ENCODE measurements around the gene D2HGDH.
"Not testable (repeated sequence)": the region's sequence is repeated elsewhere in the genome, so short reads cannot be mapped to it uniquely, and the experiment has no call there.

The D2HGDH gene

DNA sequence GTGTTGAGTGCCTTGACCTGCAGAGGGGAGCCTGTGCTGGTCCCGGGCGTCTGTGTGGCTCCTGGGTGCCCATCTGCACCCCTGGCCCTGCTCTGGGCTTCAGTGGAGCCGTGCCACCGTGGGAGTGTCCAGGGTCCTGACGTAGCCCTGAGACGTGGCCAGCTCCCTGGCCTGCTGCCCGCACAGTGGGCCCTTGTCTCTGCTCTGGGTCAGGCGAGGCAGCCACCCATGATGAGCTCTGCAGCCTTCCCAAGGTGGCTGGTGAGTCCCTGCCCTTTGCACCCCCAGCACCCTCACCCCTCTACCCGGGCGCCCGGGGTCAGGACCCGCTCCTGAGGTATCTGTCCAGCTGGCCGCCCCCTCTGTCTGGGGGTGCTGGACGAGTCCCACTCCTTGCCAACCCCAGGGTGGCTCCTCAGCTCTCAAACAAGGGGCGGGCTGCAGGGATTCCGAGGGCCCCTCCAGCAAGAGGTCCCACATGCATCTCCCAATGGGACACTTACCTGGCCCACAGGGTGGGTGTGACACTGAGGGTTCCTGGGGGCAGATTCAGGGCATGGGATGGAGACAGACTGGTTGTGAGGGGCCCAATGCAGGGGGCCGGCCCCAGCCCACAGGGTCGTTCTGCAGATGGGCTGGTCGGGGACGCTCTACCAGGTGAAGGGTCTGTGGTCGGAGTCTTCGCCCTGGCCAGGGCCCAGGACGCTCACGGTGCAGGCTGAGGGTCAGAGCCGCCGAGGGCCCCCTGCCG, 76.9 kb downstream of the D2HGDH start:
- DNase-seq, result no peak

DNA sequence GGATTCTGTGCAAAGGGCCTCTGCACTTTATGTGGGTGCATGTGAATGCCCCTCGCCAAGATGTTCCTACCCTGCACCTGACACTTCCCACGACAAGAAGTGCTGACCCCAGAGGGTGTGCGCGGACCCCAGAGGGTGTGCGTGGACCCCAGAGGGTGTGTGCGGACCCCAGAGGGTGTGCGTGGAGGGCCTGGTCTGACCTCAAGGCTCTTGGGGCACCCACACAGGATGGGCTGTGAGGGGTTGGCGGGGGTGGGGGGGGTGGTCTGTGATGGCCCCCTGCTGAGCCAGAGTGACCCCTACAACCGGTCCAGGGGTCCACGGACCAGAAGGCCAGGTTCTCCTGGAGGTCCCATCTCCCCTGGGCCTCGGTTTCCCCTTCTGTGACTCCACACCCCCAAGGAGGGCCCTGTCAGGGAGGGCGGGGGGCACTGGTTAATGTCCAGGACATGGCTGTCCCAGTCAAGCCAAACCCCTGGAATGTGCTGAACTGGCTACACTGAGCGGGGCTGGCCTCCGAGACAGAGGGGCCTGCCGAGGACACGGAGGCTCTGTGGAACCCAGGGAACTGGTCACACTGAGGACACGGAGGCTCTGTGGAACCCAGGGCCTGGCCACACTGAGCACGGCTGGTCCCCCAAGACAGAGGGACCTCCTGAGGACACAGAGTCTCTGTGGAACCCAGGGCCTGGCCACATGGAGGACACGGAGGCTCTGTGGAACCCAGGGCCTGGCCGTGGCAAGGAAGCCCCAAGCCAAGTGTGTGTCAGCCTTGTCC, 77.7 kb downstream of the D2HGDH start:
- DNase-seq, result no peak

DNA sequence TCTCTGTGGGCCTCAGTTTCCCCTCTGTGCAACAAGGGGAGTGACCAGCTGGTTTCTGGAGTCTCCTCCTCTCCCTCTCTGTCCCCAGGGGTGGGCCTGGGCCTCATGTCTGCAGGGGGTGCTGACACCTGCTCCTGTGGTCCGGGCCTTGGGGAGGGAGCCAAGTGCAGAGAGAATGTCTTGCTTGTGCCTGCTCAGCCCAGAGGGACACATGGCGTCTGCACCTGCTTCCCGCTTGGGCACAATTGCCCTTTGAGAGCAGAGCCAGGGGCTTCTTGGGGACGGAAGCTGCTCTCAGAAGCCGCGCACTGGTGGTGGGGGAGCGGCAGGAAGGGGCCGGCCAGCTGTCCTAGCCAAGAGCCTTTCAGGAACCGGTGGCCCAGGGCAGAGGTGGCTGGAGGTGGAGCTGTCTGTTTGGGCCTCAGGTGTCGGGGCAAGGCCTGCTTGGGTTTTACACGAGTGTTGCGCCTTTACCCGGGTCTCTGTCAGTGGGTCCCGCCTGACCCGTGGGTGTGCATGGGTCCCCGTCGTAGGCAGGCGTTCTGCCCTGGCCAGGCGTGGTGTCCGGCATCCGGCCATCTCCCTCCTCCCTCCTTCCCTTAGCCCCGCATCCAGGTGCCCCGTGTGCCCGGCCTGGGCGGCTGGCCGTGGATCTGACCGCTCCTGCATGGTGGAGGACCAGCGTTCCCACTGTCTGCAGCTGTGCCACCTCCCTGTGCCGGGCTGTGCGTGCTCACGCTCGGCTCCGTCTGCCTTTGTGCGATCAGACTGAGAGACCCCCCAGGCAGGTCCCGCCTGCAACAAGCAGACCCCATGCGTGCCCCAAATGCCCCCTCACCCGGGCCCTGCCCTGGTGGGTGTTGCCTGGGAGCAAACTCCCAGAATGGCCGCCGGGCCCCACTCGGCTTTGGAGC, 78.6 kb downstream of the D2HGDH start:
- DNase-seq, result no peak

DNA sequence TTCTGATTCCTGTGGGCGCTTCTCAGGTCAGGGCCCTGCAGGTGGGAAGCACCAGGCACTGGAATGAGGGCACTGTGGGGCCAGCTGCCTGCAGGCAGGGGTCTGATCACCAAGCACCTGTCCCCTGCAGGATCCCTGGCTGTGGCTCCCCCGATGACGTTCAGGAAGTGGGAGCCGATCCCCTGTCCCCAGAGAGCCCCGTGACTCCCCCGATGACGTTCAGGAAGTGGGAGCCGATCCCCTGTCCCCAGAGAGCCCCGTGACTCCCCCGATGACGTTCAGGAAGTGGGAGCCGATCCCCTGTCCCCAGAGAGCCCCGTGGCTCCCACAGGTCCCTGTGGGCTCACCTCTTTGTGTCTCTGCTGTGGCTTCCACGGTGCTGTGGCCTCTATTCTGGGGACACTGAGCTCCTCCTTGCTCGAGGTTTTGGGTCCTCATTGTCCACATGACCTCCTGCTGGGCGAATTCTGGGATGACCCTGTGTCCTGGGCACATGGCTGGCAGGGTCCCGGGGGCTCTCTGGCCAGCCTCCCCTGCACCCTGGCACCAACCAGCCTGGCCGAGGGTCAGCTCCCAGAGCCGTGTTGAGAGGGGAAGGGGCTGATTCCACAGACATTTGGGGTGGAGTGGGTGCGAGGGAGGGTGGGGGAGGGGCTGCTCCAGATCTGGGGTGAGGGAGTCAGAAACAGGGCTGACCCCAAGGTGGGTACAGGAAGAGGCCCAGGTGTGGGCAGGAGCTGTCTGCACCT, 79.4 kb downstream of the D2HGDH start:
- no peak for DNase-seq

DNA sequence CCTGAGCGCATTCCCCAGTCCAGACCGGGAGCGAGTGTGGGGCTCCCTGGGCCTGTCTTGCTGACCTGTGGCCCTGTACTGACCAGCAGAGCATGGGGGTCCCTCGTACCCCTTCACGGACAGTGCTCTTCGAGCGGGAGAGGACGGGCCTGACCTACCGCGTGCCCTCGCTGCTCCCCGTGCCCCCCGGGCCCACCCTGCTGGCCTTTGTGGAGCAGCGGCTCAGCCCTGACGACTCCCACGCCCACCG, 79.9 kb downstream of the D2HGDH start:
- no peak for DNase-seq

DNA sequence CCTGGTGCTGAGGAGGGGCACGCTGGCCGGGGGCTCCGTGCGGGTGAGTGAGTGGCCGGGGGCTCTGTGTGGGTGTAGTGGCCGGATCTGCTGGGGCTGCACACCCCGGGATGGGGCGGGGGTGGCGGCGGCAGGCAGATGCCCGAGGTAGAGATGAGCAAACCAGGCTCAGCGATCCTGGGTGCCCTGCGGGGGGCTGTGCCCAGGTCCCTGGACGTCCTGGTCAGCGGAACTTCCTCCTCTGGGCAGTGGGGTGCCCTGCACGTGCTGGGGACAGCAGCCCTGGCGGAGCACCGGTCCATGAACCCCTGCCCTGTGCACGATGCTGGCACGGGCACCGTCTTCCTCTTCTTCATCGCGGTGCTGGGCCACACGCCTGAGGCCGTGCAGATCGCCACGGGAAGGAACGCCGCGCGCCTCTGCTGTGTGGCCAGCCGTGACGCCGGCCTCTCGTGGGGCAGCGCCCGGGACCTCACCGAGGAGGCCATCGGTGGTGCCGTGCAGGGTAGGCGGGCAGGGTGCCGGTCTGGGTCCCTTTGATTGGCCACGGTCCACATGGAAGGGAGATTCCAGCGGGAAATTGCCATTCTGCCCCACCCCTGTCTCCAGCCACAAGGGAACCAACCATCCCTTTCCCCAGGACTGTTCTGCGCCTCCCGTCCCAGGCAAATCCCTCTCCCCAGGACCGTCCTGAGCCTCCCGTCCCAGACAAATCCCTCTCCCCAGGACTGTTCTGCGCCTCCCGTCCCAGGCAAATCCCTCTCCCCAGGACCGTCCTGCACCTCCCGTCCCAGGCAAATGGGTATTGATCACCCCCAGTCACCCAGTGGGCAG, 80.4 kb downstream of the D2HGDH start:
- DNase-seq, result no peak

DNA sequence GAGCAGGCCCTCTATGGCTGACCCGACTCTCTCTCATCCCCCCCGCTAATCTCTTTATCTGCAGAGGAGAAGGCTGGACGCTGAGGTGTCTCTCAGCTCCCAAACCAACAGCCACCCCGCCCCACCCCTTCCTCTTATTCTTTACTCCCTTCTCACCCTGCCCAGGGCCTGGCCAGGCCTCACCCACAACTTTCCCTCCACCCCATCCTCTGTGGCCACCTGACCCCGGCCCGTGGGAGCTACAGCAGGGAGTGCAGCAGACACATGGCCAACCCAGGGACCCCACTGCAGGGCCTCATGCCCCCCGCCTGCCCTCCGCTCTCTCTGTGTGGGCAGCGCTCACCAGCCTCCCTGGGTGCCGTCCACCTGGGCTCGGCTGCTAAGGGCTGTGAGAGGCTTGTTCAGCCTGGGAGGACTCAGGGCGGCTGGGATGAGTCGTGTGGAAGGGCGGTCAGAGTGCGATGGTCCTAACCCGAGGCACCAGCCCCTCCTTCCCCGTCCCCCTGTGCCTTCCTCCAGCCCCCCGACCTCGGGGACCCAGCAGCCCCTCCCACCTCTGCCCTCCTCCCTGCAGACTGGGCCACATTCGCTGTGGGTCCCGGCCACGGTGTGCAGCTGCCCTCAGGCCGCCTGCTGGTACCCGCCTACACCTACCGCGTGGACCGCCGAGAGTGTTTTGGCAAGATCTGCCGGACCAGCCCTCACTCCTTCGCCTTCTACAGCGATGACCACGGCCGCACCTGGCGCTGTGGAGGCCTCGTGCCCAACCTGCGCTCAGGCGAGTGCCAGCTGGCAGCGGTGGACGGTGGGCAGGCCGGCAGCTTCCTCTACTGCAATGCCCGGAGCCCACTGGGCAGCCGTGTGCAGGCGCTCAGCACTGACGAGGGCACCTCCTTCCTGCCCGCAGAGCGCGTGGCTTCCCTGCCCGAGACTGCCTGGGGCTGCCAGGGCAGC, 81.3 kb downstream of the D2HGDH start:
- no peak for DNase-seq

DNA sequence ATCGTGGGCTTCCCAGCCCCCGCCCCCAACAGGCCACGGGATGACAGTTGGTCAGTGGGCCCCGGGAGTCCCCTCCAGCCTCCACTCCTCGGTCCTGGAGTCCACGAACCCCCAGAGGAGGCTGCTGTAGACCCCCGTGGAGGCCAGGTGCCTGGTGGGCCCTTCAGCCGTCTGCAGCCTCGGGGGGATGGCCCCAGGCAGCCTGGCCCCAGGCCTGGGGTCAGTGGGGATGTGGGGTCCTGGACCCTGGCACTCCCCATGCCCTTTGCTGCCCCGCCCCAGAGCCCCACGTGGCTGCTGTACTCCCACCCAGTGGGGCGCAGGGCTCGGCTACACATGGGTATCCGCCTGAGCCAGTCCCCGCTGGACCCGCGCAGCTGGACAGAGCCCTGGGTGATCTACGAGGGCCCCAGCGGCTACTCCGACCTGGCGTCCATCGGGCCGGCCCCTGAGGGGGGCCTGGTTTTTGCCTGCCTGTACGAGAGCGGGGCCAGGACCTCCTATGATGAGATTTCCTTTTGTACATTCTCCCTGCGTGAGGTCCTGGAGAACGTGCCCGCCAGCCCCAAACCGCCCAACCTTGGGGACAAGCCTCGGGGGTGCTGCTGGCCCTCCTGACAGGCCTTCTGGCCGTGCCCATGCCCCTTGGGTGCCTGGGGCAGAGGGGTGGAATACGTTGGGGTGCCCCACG, 82.1 kb downstream of the D2HGDH start:
- no peak for DNase-seq

DNA sequence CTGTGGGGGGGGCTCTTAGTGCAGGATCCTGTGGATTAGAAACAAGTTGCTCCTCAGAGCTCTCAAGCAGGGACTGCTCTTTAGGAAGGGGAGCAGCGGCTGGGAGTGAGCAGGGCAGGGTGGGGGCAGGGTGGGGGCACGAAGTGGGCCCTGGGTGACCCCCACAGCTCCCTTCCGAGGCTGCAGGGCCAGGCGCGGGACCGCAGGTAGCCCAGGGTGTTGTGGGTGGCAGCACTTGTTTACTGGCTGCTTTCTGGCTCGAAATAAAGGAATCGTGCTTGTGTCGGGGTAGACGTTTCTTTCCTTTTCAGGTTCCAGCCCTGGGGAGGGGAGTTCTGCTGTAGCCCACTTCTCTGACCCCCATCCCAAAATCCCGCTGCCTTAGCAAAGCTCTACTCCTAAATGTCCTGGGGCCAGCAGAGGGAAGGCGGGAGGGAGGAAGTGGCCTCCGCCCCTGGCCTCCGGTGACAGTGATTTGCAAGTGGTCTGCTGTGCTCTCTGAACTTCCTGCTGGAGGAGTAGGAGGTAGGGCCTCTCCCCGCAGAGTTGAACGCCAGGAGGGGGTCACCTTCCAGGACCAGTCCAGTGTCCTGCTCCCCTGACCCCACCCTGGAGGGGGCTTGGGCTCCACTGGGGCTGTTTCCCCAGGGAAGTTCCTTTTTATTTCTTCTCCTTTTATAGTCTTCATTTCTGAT, 82.8 kb downstream of the D2HGDH start:
- DNase-seq, result no peak

DNA sequence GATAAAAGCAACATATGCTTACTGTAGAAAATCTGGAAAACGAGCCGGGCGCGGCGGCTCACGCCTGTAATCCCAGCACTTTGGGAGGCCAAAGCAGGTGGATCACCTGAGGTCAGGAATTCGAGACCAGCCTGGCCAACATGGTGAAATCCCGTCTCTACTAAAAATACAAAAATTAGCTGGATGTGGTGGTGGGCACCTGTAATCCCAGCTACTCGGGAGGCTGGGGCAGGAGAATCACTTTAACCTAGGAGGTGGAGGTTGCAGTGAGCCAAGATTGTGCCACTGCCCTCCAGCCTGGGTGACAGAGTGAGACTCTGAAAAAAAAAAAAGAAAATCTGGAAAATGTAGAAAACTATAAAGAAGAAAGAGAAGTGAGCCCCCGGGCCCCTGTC, 83.4 kb downstream of the D2HGDH start:
- DNase-seq, result not testable (repeated sequence)

Data from activated CD4-positive, alpha-beta T cell treated with anti-CD3 and anti-CD28 coated beads, Interleukin-2, amount 50 U/mL, for 4 hours (primary cell).